Cardiac fibroblast (primary cell): Measurements from ENCODE around the gene DICER1.

Experiments
- DNase-seq, 2 donors: peaks; one replicate each; pipeline versions ENCODE4 v3.0.0 to v3.0.0-alpha.2; 2010; ENCODE audit warnings: low read depth in 2 of 2
- H3K4me3 ChIP-seq, 2 donors: replicated peaks in 1 of 2; 1 replicate in 1 of 2; 2 replicates in 1 of 2; pipeline ENCODE4 v1.5.1; 2011; ENCODE audit warnings: low read depth in 2 of 2, low read length in 2 of 2, mild to moderate bottlenecking in 2 of 2, moderate library complexity in 1 of 2
- CTCF ChIP-seq: IDR thresholded peaks from one replicate; pipeline ENCODE4 v1.5.1; 2011; ENCODE audit warnings: low read depth, mild to moderate bottlenecking, low read length, inconsistent platforms

The DICER1 gene

GRCh38 chr14:95126906-95127530 is 30.3 kb downstream of the DICER1 start:
- no peak for TF ChIP-seq CTCF
- H3K4me3 ChIP-seq = no peak overlapping the region
- peak in 1 of 2 donors; percentile 21 for DNase-seq

GRCh38 chr14:95125915-95126314 is 31.4 kb downstream of the DICER1 start:
- no peak for TF ChIP-seq CTCF
- no peak for DNase-seq

GRCh38 chr14:95125221-95125620 is 32.1 kb downstream of the DICER1 start:
- no peak overlapping the region for H3K4me3 ChIP-seq
- TF ChIP-seq CTCF = no peak
- DNase-seq = no peak

More at GRCh38 chr14:95125915-95126314, 31.4 kb downstream of the DICER1 start:
- no peak overlapping the region for H3K4me3 ChIP-seq

GRCh38 chr14:95123891-95124579 is 33.3 kb downstream of the DICER1 start:
- TF ChIP-seq CTCF = no peak
- H3K4me3 ChIP-seq = no peak overlapping the region
- no peak for DNase-seq

GRCh38 chr14:95122621-95122945 is 34.7 kb downstream of the DICER1 start:
- DNase-seq = no peak
- no peak for TF ChIP-seq CTCF
- H3K4me3 ChIP-seq = no peak overlapping the region

- TF ChIP-seq CTCF = no peak
- no peak overlapping the region for H3K4me3 ChIP-seq
- no peak for DNase-seq
Observed at GRCh38 chr14:95121911-95122620, 35.3 kb downstream of the DICER1 start.
